Ramos (cell line): ENCODE measurements around the gene ACADVL.

Source experiments
- in situ Hi-C: fragments of 300-500 bp; cut with MboI; formaldehyde crosslinking; loops from one replicate; pipeline ENCODE4 v1.14.3; 2022; ENCODE audit warnings: low sequenced_read_pairs; ENCODE audit not compliant: unreplicated experiment

ACADVL gene

DNA sequence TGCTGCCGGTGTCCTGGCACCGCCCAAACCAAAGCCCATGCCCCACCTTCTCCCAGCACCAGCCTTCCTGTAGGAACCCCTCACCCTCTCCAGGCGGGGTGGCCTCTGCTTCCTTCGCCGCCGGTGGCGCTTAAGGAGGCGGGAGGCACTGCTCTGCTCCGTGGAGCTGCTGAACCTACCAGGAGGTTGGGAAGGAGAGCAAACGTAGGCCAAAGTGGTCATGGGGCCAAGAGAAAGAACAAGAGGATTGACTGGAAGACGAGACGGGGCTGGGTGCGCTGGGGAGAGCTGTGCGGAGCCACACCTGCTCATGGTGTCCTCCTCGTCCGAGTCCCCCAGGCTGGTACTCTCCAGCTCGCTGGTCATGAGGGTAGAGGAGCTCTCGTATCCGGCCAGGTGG is 9.8 kb downstream of the ACADVL start:
- in situ Hi-C loops = loop anchor here (25.0 kb wide), 1 partner anchor 608 kb away; the partner anchor contains the start of gene KDM6B

- in situ Hi-C loops = loop anchor here (25.0 kb wide), 1 partner anchor 605 kb away; the partner anchor contains the start of gene KDM6B
Measured at GRCh38 chr17:7232114-7232513, 12.4 kb downstream of the ACADVL start.

GRCh38 chr17:7233701-7234082 is 14.0 kb downstream of the ACADVL start:
- in situ Hi-C loops = loop anchor here (25.0 kb wide), 1 partner anchor 604 kb away; the partner anchor contains the start of gene KDM6B

DNA sequence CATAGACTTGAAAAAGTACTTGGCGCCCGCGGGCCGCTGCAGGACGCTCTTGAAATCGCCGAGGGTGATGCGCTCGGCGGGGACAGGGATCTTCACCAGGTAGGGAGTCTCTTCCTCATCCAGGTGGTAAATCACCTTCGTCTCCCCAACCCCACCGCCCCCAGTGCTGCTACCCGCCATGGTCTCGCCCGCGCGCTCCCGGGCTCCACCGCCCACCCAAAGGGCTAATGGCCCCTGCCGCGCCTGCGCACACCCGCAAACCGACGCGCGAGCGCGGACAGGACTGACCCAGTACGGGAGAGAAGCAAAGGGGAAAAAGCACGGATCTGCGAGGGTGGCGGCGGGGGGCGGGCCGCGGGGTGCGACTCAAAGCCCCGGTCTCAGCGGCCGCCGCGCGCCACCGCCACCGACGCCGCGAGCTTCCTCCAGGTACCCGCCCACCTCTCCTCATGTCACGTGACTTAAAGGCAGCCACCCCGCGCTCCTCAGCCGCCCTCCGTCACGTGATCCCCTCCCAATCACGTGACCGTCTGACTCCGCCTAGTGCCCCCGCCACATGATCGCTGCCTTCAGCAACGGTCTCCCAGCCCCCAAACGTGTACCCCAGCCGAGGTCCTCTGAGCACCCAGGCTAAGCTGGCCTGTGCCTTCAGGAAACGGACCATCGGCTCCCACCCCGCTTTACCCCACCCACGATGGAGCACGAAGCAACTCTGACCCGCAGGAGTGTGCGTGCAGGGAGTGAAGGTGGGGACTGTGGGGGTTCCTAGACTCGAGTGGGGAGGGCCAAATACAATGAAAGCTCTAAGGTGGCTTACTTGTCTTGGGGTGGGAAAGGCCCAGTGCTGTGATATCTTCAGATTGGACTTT is 14.6 kb downstream of the ACADVL start, which contains the start of gene DVL2:
TSS of gene DVL2 (minus strand) at position 435 of the 869 bp plus-strand sequence. CDS start at position 180, 255 bp downstream.
- in situ Hi-C loops = loop anchor here (25.0 kb wide), 1 partner anchor 603 kb away; the partner anchor contains the start of gene KDM6B

DNA sequence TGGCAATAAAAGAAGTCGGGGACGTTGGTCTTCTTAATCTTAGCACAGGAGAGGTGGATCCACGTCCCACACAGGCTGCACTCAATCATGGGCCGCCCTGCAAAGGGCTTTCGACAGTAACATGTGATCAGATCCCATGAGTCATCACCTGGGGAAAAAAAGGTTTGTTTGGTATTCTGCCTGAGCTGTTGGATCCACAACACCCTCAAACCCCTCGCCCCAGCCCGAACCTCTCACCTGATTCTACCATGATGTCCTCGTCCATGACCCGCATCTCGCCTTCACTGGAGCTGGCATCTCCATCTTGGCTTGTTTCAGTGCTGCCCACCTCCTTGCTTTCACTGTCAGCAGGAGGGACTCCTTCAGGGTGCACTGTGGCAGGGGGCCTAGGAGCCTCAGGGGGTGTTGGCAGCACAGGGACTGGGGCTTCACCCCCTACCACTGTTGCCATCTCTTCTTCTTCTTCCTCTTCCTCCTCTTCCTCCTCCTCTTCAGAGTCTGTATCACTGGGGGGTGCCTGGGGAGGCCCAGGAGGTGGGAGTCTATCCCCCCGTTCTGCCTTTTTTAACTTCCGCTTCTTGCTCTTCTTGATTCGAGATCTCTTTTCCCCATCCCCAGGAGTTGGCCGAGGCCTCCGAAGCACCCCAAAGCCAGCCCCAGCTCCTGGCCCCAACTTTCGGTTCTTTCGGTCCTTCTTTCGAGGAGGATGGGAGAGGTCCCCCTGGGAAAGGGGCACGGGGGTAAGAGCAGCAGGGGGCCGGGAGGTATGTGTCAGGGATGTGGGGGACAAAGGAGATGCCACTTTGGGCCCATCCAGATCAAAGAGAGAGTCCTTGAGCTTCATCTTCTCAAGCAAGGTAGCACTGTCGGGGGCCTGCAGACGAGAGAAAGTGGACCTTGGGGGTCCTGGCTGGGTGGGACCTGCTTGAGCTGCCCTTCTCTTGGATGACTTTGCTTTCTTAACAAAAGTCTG is 16.2 kb downstream of the ACADVL start:
- in situ Hi-C loops = loop anchor here (25.0 kb wide), 1 partner anchor 601 kb away; the partner anchor contains the start of gene KDM6B

DNA sequence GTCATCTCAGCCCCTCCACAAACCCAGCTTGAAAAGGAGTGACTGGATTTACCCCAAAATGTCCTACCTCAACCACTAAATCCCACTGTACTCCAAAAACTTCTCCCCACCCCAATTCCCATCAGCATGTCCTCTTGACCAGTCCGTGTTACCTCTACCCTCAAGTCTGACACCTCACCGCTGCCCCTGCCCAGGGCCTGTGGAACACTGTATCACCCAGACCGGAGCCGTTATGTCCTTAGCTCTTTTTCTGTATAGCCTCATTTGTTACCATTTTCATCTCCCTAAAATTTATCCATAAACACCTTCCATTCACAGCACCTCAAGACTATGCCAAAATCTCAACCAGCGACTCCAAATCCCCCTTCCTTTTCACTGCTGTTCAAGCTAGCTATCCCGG is 17.1 kb downstream of the ACADVL start:
- in situ Hi-C loops = loop anchor here (25.0 kb wide), 1 partner anchor 600 kb away; the partner anchor contains the start of gene KDM6B

- in situ Hi-C loops = loop anchor here (25.0 kb wide), 1 partner anchor 600 kb away; the partner anchor contains the start of gene KDM6B
Measured at GRCh38 chr17:7237266-7237760, 17.6 kb downstream of the ACADVL start.

GRCh38 chr17:7237761-7238419 is 18.2 kb downstream of the ACADVL start:
- in situ Hi-C loops = loop anchor here (25.0 kb wide), 1 partner anchor 599 kb away; the partner anchor contains the start of gene KDM6B

DNA sequence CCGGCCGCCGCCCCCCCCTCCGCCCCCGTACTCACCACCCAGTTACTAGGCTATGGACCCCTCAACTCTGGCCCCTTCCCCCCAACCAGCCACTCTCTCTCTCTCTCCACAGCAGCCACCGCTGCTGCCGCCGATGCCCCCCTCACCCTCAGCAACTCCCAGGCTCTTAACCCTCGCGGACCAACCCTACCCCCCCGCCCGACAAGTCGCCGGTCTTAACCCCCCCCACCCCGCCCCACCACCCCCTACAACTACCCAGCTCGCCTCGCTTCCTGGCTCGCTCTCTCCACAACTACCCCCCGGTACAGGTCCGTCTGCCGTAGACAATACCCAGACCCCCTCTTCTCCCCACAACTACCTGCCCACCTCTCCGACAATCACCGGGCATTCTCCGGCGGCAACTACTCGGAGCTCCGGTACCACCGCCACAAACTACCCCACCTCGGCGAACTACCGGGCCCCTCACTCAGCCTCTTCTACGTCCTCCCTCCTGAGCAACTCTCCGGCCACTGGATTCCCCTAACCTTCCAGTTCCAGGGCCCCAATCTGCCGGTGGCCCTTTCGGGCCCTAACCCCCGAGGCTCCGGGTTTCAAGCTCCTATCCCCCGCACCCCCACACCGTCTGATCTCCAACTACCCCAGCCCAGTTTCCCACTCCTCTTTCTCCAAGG is 18.8 kb downstream of the ACADVL start:
- in situ Hi-C loops = loop anchor here (25.0 kb wide), 1 partner anchor 599 kb away; the partner anchor contains the start of gene KDM6B

DNA sequence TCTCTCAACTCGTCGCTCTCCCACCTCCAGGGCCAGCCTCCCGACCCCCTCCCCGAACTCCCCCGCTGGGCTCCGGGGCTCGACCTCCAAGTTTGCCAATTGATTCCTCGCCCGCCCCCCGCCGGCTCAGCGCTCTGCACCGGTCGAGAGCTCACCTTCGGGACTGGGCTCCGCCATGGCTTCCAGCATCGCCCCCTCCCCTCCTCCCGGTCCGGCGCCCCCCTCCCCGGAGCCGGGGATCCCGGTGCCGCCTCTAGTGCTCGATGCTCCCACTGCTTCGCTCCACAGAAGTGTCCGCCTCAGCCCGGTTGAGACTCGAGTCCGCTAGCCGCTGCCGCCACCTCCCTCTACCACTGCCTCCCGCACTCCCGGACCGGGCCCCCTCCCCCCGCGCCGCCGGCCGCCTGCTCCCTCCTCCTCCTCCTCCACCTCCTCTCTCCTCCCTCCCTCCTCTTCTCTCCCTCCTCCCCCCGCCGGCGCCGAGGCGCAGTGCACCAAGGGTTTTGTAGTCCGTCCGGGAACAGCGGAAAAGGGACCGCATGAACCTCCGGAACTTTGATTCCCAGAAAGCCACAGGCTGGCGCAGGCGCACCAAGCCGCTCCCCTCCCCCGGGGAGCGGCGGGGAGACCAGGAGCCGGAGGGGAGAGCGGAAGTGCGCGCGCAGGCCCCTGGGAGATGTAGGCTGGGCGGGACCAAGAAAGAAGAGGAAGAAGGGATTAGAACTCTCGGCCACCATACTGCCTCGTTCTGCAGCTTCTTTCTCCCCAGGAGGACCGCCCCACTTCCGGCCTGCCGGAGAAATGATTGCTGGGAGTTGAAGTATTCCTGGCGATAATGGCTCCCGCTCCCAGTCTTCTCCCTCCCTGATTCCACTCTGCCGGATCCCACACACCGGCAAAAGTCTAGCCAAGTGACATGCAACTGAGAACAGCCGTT is 19.6 kb downstream of the ACADVL start, which contains the start of gene PHF23:
TSS of gene PHF23 (minus strand) at position 367 of the 937 bp plus-strand sequence. CDS start at position 189, 178 bp downstream.
- in situ Hi-C loops = loop anchor here (25.0 kb wide), 1 partner anchor 598 kb away; the partner anchor contains the start of gene KDM6B

GRCh38 chr17:7240375-7240774 is 20.6 kb downstream of the ACADVL start:
- in situ Hi-C loops = loop anchor here (25.0 kb wide), 1 partner anchor 597 kb away; the partner anchor contains the start of gene KDM6B

- in situ Hi-C loops = loop anchor here (25.0 kb wide), 1 partner anchor 596 kb away; the partner anchor contains the start of gene KDM6B
Measured at GRCh38 chr17:7241090-7241733, 21.5 kb downstream of the ACADVL start.

GRCh38 chr17:7241783-7242716 is 22.3 kb downstream of the ACADVL start, which contains the start of gene GABARAP:
Gene GABARAP, minus strand, starts transcription at chr17:7242449. Its CDS starts 119 bp downstream, at chr17:7242330.
- in situ Hi-C loops = loop anchor here (25.0 kb wide), 1 partner anchor 595 kb away; the partner anchor contains the start of gene KDM6B

DNA sequence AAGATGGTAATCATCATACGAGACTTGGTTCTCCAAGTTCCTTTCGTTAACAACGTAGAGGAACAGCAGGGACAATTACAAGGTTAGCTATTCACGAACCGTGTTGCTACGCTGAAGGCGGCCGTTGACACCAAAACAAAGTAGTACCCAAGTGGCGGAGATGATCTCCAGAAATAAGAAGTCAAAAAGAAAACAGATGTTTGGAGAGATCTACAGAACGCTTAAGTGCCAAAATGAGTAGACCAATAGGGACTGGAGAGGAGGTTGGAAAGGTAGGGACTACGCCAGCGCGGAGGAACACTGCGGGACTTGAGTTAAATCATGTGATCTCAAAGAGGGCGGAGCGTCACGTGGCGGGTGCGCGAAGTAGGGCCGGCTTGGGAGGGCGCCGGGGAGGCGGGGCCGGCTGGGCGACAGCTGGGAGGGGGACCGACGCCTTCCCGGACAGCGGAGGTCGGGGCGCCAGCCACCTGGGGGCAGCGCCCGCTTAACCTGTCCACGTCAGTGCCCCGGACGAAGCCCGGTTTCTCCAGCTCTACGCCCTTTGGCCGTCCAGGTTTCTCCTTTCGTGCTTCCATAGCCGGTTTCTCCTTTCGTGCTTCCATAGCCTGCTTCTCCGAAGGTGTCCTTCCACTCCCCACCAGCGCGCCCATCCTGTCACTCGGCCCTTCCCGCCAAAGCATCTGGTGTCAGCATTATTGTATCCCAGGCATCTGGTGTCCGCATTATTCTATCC is 23.1 kb downstream of the ACADVL start:
- in situ Hi-C loops = loop anchor here (25.0 kb wide), 1 partner anchor 594 kb away; the partner anchor contains the start of gene KDM6B

DNA sequence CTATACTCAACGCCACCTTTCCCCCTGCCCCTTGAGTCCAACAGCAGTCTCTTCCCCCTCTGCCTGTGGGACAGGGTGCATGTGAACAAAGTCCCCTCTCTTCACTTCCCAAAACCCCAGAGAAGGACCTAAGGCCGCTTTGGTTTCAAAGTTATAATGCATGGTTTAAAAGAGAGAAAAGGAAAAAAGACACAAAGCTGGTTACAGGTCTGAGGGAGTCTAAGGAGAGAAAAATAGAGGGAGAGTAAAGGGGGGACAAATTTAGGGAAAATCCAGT is 23.7 kb downstream of the ACADVL start:
- in situ Hi-C loops = loop anchor here (25.0 kb wide), 1 partner anchor 594 kb away; the partner anchor contains the start of gene KDM6B
